Loucy (cell line): ENCODE results near the gene CAB39.

Source experiments
- H2AFZ ChIP-seq: fragments of 200-600 bp; sonication (generic); 2 replicates; pipeline ENCODE4 v1.6.0; 2016; ENCODE audit warnings: antibody characterized with exemption, mild to moderate bottlenecking, low read length, moderate library complexity
- H3F3A ChIP-seq: fragments of 200-600 bp; 2 replicates; pipeline ENCODE4 v1.6.0; 2016; ENCODE audit warnings: antibody characterized with exemption, low read depth, mild to moderate bottlenecking
- H3K27me3 ChIP-seq: fragments of 200-600 bp; sonication (generic); 2 replicates; pipeline ENCODE4 v1.6.1; 2014; ENCODE audit warnings: low read length, mild to moderate bottlenecking; ENCODE audit not compliant: insufficient read depth, poor library complexity, severe bottlenecking
- H3K36me3 ChIP-seq: fragments of 200-600 bp; sonication (generic); 2 replicates; pipeline ENCODE4 v1.6.1; 2016; ENCODE audit warnings: low read length; ENCODE audit not compliant: insufficient read depth
- H3K4me1 ChIP-seq: fragments of 200-600 bp; sonication (generic); 2 replicates; pipeline ENCODE4 v1.5.1; 2014; ENCODE audit warnings: low read length, mild to moderate bottlenecking; ENCODE audit not compliant: insufficient read depth, poor library complexity, severe bottlenecking
- H3K4me2 ChIP-seq: fragments of 200-600 bp; sonication (generic); 2 replicates; pipeline ENCODE4 v1.6.0; 2014; ENCODE audit warnings: antibody characterized with exemption, low read length, low read depth, mild to moderate bottlenecking; ENCODE audit not compliant: poor library complexity, severe bottlenecking
- H3K4me3 ChIP-seq: fragments of 200-600 bp; sonication (generic); 2 replicates; pipeline ENCODE4 v1.5.1; 2014; ENCODE audit warnings: low read length, mild to moderate bottlenecking, mixed read lengths; ENCODE audit not compliant: poor library complexity, severe bottlenecking
- H3K79me2 ChIP-seq: fragments of 200-600 bp; sonication (generic); 2 replicates; pipeline ENCODE4 v1.6.1; 2014; ENCODE audit warnings: low read length; ENCODE audit not compliant: insufficient read depth
- H3K9ac ChIP-seq: fragments of 200-600 bp; sonication (generic); 2 replicates; pipeline ENCODE4 v1.6.0; 2014; ENCODE audit warnings: mild to moderate bottlenecking, low read depth, low read length, moderate library complexity; ENCODE audit not compliant: poor library complexity, severe bottlenecking
- H3K9me2 ChIP-seq: fragments of 200-600 bp; sonication (generic); replicated peaks from 2 replicates; pipeline ENCODE4 v1.6.1; 2016; ENCODE audit warnings: low read depth, low read length, mixed read lengths
- H3K9me3 ChIP-seq: fragments of 200-600 bp; sonication (generic); 2 replicates; pipeline ENCODE4 v1.6.1; 2014; ENCODE audit warnings: mild to moderate bottlenecking, antibody characterized with exemption, low read length, low read depth; ENCODE audit not compliant: insufficient read depth
- H4K20me1 ChIP-seq: fragments of 200-600 bp; sonication (generic); 2 replicates; pipeline ENCODE4 v1.6.0; 2014; ENCODE audit warnings: antibody characterized with exemption, low read length, mild to moderate bottlenecking; ENCODE audit not compliant: insufficient read depth, poor library complexity, severe bottlenecking
- EZH2phosphoT487 ChIP-seq: fragments of 200-600 bp; IDR thresholded peaks from 2 replicates; pipeline ENCODE4 v1.6.1; 2018; ENCODE audit warnings: antibody characterized with exemption, mild to moderate bottlenecking, moderate library complexity, borderline replicate concordance
- TF ChIP-seq, protein P1 (sequence below): fragments of 200-600 bp; sonication (generic); conservative IDR thresholded peaks from 2 replicates; pipeline ENCODE4 v1.5.1; 2014; ENCODE audit warnings: mild to moderate bottlenecking, antibody characterized with exemption, low read length

The CAB39 gene

DNA sequence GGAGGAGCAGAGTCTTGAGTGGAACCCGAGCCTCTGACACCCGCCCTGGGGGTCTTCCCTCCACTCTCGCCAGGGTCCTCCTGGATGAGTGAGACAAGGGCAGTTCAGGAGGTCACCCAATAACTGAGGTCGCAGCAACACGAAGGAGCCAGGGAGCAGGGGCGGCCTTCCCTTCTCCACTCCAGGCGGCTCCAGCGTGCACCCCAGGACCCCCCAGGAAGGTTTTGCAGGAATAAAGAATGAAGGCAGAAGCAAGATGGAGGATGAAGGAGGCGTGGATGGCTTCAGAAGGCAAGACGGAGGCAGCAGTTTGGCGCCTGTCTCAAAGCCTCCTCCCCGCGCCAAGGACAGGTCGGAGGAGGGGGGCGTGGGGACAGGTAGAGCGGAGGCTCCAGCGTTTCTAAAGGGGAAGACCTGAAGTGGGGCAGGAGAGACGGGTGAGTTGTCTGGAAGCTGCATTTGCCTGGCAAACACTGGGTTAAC is 151.5 kb downstream of the CAB39 start:
- TF ChIP-seq, protein P1, sequence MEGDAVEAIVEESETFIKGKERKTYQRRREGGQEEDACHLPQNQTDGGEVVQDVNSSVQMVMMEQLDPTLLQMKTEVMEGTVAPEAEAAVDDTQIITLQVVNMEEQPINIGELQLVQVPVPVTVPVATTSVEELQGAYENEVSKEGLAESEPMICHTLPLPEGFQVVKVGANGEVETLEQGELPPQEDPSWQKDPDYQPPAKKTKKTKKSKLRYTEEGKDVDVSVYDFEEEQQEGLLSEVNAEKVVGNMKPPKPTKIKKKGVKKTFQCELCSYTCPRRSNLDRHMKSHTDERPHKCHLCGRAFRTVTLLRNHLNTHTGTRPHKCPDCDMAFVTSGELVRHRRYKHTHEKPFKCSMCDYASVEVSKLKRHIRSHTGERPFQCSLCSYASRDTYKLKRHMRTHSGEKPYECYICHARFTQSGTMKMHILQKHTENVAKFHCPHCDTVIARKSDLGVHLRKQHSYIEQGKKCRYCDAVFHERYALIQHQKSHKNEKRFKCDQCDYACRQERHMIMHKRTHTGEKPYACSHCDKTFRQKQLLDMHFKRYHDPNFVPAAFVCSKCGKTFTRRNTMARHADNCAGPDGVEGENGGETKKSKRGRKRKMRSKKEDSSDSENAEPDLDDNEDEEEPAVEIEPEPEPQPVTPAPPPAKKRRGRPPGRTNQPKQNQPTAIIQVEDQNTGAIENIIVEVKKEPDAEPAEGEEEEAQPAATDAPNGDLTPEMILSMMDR: no peak
- TF ChIP-seq EZH2phosphoT487: no peak
- no peaks in the 10 kb centered on the region for H3K9me2 ChIP-seq

DNA sequence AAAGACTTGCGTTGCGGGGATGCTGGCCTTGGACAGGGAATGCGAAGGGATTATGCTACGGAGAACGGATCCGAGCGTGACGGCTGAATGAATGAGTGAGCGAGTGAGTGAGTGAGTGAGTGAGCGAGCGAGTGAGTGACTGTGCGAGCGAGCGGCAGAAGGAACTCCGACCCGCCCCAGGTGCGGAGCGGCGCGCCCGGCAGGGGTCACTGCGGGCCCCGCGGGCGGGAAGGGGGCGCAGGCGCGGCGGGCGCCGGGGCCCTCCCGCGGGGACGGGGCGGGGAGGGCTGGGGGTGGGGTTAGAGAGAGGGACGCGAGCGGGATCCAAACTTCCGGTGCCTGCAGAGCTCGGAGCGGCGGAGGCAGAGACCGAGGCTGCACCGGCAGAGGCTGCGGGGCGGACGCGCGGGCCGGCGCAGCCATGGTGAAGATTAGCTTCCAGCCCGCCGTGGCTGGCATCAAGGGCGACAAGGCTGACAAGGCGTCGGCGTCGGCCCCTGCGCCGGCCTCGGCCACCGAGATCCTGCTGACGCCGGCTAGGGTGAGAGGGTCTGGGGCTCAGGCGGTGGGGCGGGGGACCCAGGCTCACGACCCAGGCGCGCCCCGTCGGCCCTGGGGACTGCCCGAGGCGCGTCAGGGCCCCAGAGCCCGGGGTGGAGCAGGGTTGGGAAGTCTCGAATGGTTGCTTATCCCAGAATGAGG is 152.1 kb downstream of the CAB39 start, which contains the start of gene ITM2C:
TSS of gene ITM2C (plus strand) at position 338 of the 702 bp plus-strand sequence. CDS start at position 422, 84 bp downstream.
- H3K36me3 ChIP-seq: no peaks in the 10 kb centered on the region
- 0 out of 2 replicates have a peak, but pooled peaks cover 8% of the 10 kb centered on the region for H3F3A ChIP-seq
- peaks cover 4% of the 10 kb centered on the region for H3K27me3 ChIP-seq
- peak within 1 kb of the TSS; percentile 73 for H2AFZ ChIP-seq
- peak within 1 kb of the TSS; percentile 97 for H3K4me3 ChIP-seq
- no peaks in the 10 kb centered on the region for H3K9me3 ChIP-seq
- H3K4me2 ChIP-seq: peak within 1 kb of the TSS; percentile 95
- peak within 1 kb of the TSS; percentile 98 for H3K9ac ChIP-seq
- H4K20me1 ChIP-seq: peaks cover 20% of the 10 kb centered on the region
- peaks cover 34% of the 10 kb centered on the region for H3K4me1 ChIP-seq
- no peaks in the 10 kb centered on the region for H3K9me2 ChIP-seq
- TF ChIP-seq EZH2phosphoT487: no peak
- TF ChIP-seq, protein P1: peak; percentile 48
- peaks cover 49% of the 10 kb centered on the region for H3K79me2 ChIP-seq

More for the DNA sequence above, 151.5 kb downstream of the CAB39 start:
- peaks cover 43% of the 10 kb centered on the region for H3K79me2 ChIP-seq
- H3K4me2 ChIP-seq: peak overlapping the region; percentile 55
- H4K20me1 ChIP-seq: peaks cover 14% of the 10 kb centered on the region
- no peak overlapping the region for H3K9ac ChIP-seq
- peaks cover 28% of the 10 kb centered on the region for H3K4me1 ChIP-seq
- peaks cover 4% of the 10 kb centered on the region for H3K27me3 ChIP-seq
- no peaks in the 10 kb centered on the region for H3K9me3 ChIP-seq
- peak overlapping the region; percentile 97 for H3K4me3 ChIP-seq
- H3F3A ChIP-seq: 0 out of 2 replicates have a peak, but pooled peaks cover 8% of the 10 kb centered on the region
- no peaks in the 10 kb centered on the region for H3K36me3 ChIP-seq
- H2AFZ ChIP-seq: peak overlapping the region; percentile 16; the same call in 1 of the 2 replicates

DNA sequence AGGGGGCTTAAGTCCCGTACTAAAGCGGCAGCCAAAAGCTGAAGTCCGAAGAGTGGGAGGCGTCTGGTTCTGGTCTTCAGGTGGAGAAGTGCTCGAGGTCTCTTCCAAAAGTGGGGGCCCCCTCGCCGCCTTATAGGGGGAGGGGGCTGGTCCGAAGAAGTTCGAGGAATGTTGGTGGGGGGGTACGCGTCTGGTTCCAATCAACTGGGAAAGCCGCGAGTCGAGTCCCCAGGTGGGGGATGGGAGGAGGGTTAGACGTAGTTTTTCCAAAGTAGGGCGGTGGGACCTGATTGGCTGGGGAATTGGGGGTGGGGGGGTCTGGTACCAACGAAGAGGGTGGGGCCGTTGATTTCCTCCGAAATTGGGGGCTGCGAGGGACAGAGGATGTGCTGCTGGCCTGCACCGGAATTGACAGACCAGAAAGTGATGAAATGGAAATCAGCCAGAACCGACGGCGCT is 152.7 kb downstream of the CAB39 start:
- TF ChIP-seq, protein P1: no peak
- no peak for TF ChIP-seq EZH2phosphoT487
- H3K27me3 ChIP-seq: peaks cover 4% of the 10 kb centered on the region
- H3F3A ChIP-seq: 0 out of 2 replicates have a peak, but pooled peaks cover 8% of the 10 kb centered on the region
- H3K4me2 ChIP-seq: peak overlapping the region; percentile 95
- H4K20me1 ChIP-seq: peaks cover 26% of the 10 kb centered on the region
- H3K4me1 ChIP-seq: peaks cover 40% of the 10 kb centered on the region
- no peaks in the 10 kb centered on the region for H3K9me3 ChIP-seq
- H3K4me3 ChIP-seq: peak overlapping the region; percentile 97
- peak overlapping the region; percentile 73 for H2AFZ ChIP-seq
- peak overlapping the region; percentile 98 for H3K9ac ChIP-seq
- H3K9me2 ChIP-seq: no peaks in the 10 kb centered on the region
- H3K79me2 ChIP-seq: peaks cover 55% of the 10 kb centered on the region
- H3K36me3 ChIP-seq: no peaks in the 10 kb centered on the region
